Calu3 (cell line): ENCODE data around the gene ZNF414. TPM values are rescaled to one million over a fixed set of nuclear protein-coding genes. Genes with fewer than 3 reads are reported as not detected.

Experiments
- BruUV-seq: library from RNA; stranded (reverse); fragments of 400-500 nt; replicated peaks from 2 replicates; lab custom pipeline; 2021; lab: Mats Ljungman, UMichigan
- CTCF ChIA-PET: fragments of 300-600 bp; sonication (Branson Sonifier 250); formaldehyde crosslinking; loops from one replicate; lab custom pipeline; 2022; ENCODE audit warnings: antibody characterized with exemption; lab: Charles Lee
- DNase-seq: peaks from one replicate; pipeline ENCODE4 v3.0.0; 2022
- H3K27ac Mint-ChIP-seq: one replicate; pipeline ENCODE4 v1.8.0; 2022; ENCODE audit warnings: mixed read lengths; ENCODE audit not compliant: unreplicated experiment
- H3K27me3 Mint-ChIP-seq: one replicate; pipeline ENCODE4 v1.8.0; 2022; ENCODE audit warnings: mixed read lengths; ENCODE audit not compliant: unreplicated experiment
- H3K36me3 Mint-ChIP-seq: one replicate; pipeline ENCODE4 v1.8.0; 2022; ENCODE audit warnings: mild to moderate bottlenecking, moderate library complexity, mixed read lengths; ENCODE audit not compliant: insufficient read depth, unreplicated experiment
- H3K4me1 Mint-ChIP-seq: one replicate; pipeline ENCODE4 v1.8.0; 2022; ENCODE audit warnings: mild to moderate bottlenecking, low read depth, mixed read lengths; ENCODE audit not compliant: unreplicated experiment
- H3K4me3 Mint-ChIP-seq: one replicate; pipeline ENCODE4 v1.8.0; 2022; ENCODE audit warnings: mild to moderate bottlenecking, low read depth, moderate library complexity, mixed read lengths; ENCODE audit not compliant: unreplicated experiment
- H3K9me3 Mint-ChIP-seq: one replicate; pipeline ENCODE4 v1.8.0; 2022; ENCODE audit warnings: low read depth, mixed read lengths; ENCODE audit not compliant: unreplicated experiment
- CTCF ChIP-seq: fragments of 200-600 bp; IDR thresholded peaks from one replicate; pipeline ENCODE4 v1.8.0; 2022; ENCODE audit warnings: antibody characterized with exemption; ENCODE audit not compliant: unreplicated experiment
- intact Hi-C: fragments of 100-400 bp; cut with micrococcal nuclease; formaldehyde crosslinking; loops from one replicate; pipeline ENCODE4 v1.10.0; 2022; ENCODE audit not compliant: unreplicated experiment
- total RNA-seq: library from RNA; stranded (reverse); gene quantifications from 2 replicates; pipeline ENCODE4 v1.2.3, GENCODE V29; 2022

ZNF414 gene
- total RNA-seq, 1 experiment from 2014 or later, result 8.7 TPM

- Mint-ChIP-seq H3K9me3 (no peaks in the 10 kb centered on the region), H3K4me1 (no peaks in the 10 kb centered on the region), H3K27ac (no peak overlapping the region), H3K4me3 (no peak overlapping the region), H3K36me3 (peaks cover 28% of the 10 kb centered on the region), H3K27me3 (no peaks in the 10 kb centered on the region)
- intact Hi-C loops, result no loop called here
- TF ChIP-seq CTCF, result no peak
- no peak for DNase-seq
- CTCF ChIA-PET, result no interaction called here
- BruUV-seq, result no TSS peak
Measured at GRCh38 chr19:8490395-8490760, 23.6 kb downstream of the ZNF414 start.

- Mint-ChIP-seq H3K36me3 (peaks cover 28% of the 10 kb centered on the region), H3K9me3 (no peaks in the 10 kb centered on the region), H3K4me3 (no peak overlapping the region), H3K4me1 (no peaks in the 10 kb centered on the region), H3K27ac (no peak overlapping the region), H3K27me3 (no peaks in the 10 kb centered on the region)
- CTCF ChIA-PET, result no interaction called here
- intact Hi-C loops, result no loop called here
- TF ChIP-seq CTCF, result no peak
- no TSS peak for BruUV-seq
- DNase-seq, result no peak
Measured at GRCh38 chr19:8489561-8490394, 24.2 kb downstream of the ZNF414 start.

- Mint-ChIP-seq H3K27me3 (no peaks in the 10 kb centered on the region), H3K27ac (no peak overlapping the region), H3K36me3 (peaks cover 32% of the 10 kb centered on the region), H3K9me3 (no peaks in the 10 kb centered on the region), H3K4me1 (no peaks in the 10 kb centered on the region), H3K4me3 (no peak overlapping the region)
- no peak for TF ChIP-seq CTCF
- DNase-seq, result no peak
- no TSS peak for BruUV-seq
- CTCF ChIA-PET, result no interaction called here
- intact Hi-C loops, result no loop called here
Measured at GRCh38 chr19:8488365-8488764, 25.6 kb downstream of the ZNF414 start.

- Mint-ChIP-seq H3K36me3 (peaks cover 32% of the 10 kb centered on the region), H3K9me3 (no peaks in the 10 kb centered on the region), H3K27ac (no peak overlapping the region), H3K27me3 (no peaks in the 10 kb centered on the region), H3K4me3 (no peak overlapping the region), H3K4me1 (no peaks in the 10 kb centered on the region)
- CTCF ChIA-PET, result no interaction called here
- intact Hi-C loops, result no loop called here
- DNase-seq, result no peak
- TF ChIP-seq CTCF, result no peak
- no TSS peak for BruUV-seq
Measured at GRCh38 chr19:8487137-8487851, 26.7 kb downstream of the ZNF414 start.
